ENCODE results near the gene GBE1.

DNA sequence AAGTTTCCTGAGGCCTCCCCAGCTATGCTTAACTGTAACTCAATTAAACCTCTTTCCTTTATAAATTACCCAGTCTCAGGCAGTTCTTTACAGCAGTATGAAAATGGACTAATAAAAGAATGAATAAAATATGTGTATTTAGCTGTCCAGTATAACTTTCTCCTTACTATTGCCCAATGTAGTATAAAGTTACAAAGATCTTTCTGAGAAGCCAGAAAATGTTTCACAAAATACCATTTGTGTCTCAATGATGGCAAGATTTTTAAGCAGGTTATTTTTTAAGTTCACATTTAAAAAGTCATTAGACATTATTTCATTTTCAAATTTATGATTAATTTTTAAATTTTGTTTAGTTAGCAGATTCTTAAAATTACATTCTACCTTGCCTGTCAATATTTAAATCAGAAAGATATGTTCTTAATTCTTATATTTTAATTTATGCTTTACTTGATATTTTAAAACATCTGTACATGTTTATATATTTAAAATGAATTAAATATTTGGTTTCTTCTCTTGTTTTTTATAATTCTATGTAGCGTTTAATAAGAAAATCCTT, 189.2 kb downstream of the GBE1 start:
- TF ChIP-seq, protein P1, sequence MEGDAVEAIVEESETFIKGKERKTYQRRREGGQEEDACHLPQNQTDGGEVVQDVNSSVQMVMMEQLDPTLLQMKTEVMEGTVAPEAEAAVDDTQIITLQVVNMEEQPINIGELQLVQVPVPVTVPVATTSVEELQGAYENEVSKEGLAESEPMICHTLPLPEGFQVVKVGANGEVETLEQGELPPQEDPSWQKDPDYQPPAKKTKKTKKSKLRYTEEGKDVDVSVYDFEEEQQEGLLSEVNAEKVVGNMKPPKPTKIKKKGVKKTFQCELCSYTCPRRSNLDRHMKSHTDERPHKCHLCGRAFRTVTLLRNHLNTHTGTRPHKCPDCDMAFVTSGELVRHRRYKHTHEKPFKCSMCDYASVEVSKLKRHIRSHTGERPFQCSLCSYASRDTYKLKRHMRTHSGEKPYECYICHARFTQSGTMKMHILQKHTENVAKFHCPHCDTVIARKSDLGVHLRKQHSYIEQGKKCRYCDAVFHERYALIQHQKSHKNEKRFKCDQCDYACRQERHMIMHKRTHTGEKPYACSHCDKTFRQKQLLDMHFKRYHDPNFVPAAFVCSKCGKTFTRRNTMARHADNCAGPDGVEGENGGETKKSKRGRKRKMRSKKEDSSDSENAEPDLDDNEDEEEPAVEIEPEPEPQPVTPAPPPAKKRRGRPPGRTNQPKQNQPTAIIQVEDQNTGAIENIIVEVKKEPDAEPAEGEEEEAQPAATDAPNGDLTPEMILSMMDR (IDR thresholded peaks at IDR 0.05; ENCODE audit: low read length): no peak
- no peak for TF ChIP-seq EZH2phosphoT487 (IDR thresholded peaks at IDR 0.05; ENCODE audit: low read length)
- TF ChIP-seq EZH2 (optimal IDR thresholded peaks at IDR 0.05; ENCODE audit: low read depth, low read length): no peak

All from MM.1S (cell line).